Activated naive CD4-positive, alpha-beta T cell treated with anti-CD3 and anti-CD28 coated beads for 36 hours (primary cell): ENCODE data around the gene CDKN3. TPM values are rescaled to one million over a fixed set of nuclear protein-coding genes. Genes with fewer than 3 reads are reported as not detected.
A peak's percentile ranks its signal among the peaks of the same experiment; 100 is the strongest.

Experiments used
- CTCF ChIA-PET: fragments of 350-600 bp; sonication (Branson Sonifier 250); formaldehyde crosslinking; loops from one replicate; lab custom pipeline; 2021; ENCODE audit warnings: antibody characterized with exemption; lab: Charles Lee
- DNase-seq: peaks from one replicate; pipeline ENCODE4 v3.0.0-alpha.2; 2020
- H3K27ac Mint-ChIP-seq: one replicate; pipeline ENCODE4 v1.8.0; 2021; ENCODE audit warnings: mild to moderate bottlenecking, mixed read lengths
- H3K27me3 Mint-ChIP-seq: one replicate; pipeline ENCODE4 v1.8.0; 2021; ENCODE audit warnings: low read depth, mixed read lengths
- H3K36me3 Mint-ChIP-seq: one replicate; pipeline ENCODE4 v1.8.0; 2021; ENCODE audit warnings: low read depth, mixed read lengths
- H3K4me1 Mint-ChIP-seq: one replicate; pipeline ENCODE4 v1.8.0; 2021; ENCODE audit warnings: low read depth, mixed read lengths
- H3K4me3 Mint-ChIP-seq: one replicate; pipeline ENCODE4 v1.8.0; 2021; ENCODE audit warnings: mild to moderate bottlenecking, moderate library complexity, mixed read lengths
- H3K9me3 Mint-ChIP-seq: one replicate; pipeline ENCODE4 v1.8.0; 2021; ENCODE audit warnings: mixed read lengths
- intact Hi-C: fragments of 100-400 bp; cut with micrococcal nuclease; formaldehyde crosslinking; loops from one replicate; pipeline ENCODE4 v1.15.1; 2023
- total RNA-seq, 2 experiments: library from RNA; stranded (reverse); gene quantifications; one replicate each; pipeline ENCODE4 v1.2.3, GENCODE V29; 2021

Gene CDKN3
- total RNA-seq, 2 experiments from 2014 or later: 96.5 to 101 TPM

GRCh38 chr14:54356172-54356571 is 40.6 kb upstream of the CDKN3 start:
- Mint-ChIP-seq H3K9me3 (no peaks in the 10 kb centered on the region), H3K27ac (no peak overlapping the region), H3K36me3 (no peaks in the 10 kb centered on the region), H3K4me1 (peaks cover 3% of the 10 kb centered on the region), H3K27me3 (peaks cover 11% of the 10 kb centered on the region), H3K4me3 (no peak overlapping the region)
- DNase-seq: no peak
- CTCF ChIA-PET: interaction anchor here (1.3 kb wide), 1 partner anchor 8 kb away, joined by 15 read pairs; no protein-coding TSS in a partner anchor
- intact Hi-C loops: no loop called here

GRCh38 chr14:54360667-54361066 is 36.1 kb upstream of the CDKN3 start:
- no peak overlapping the region for H3K27ac Mint-ChIP-seq
- no peaks in the 10 kb centered on the region for H3K9me3 Mint-ChIP-seq

GRCh38 chr14:54362089-54362504 is 34.7 kb upstream of the CDKN3 start:
- peaks cover 12% of the 10 kb centered on the region for H3K27me3 Mint-ChIP-seq
- no peaks in the 10 kb centered on the region for H3K4me1 Mint-ChIP-seq
- H3K36me3 Mint-ChIP-seq: no peaks in the 10 kb centered on the region
- H3K4me3 Mint-ChIP-seq: no peak overlapping the region
- intact Hi-C loops: no loop called here
- no peak overlapping the region for H3K27ac Mint-ChIP-seq
- CTCF ChIA-PET: no interaction called here
- no peak for DNase-seq
- H3K9me3 Mint-ChIP-seq: no peaks in the 10 kb centered on the region

More at GRCh38 chr14:54360667-54361066, 36.1 kb upstream of the CDKN3 start:
- DNase-seq: no peak
- H3K4me1 Mint-ChIP-seq: no peaks in the 10 kb centered on the region
- CTCF ChIA-PET: no interaction called here
- intact Hi-C loops: no loop called here
- H3K27me3 Mint-ChIP-seq: peaks cover 10% of the 10 kb centered on the region
- no peaks in the 10 kb centered on the region for H3K36me3 Mint-ChIP-seq
- H3K4me3 Mint-ChIP-seq: no peak overlapping the region

GRCh38 chr14:54362759-54363437 is 33.9 kb upstream of the CDKN3 start:
- intact Hi-C loops: no loop called here
- H3K4me3 Mint-ChIP-seq: no peak overlapping the region
- no peaks in the 10 kb centered on the region for H3K9me3 Mint-ChIP-seq
- no peak for DNase-seq
- CTCF ChIA-PET: interaction anchor here (1.1 kb wide), 1 partner anchor 14 kb away, joined by 4 read pairs; no protein-coding TSS in a partner anchor
- H3K27me3 Mint-ChIP-seq: peaks cover 12% of the 10 kb centered on the region
- H3K27ac Mint-ChIP-seq: no peak overlapping the region
- no peaks in the 10 kb centered on the region for H3K4me1 Mint-ChIP-seq
- no peaks in the 10 kb centered on the region for H3K36me3 Mint-ChIP-seq

- no peak overlapping the region for H3K4me3 Mint-ChIP-seq
- H3K36me3 Mint-ChIP-seq: no peaks in the 10 kb centered on the region
- intact Hi-C loops: no loop called here
- no peaks in the 10 kb centered on the region for H3K4me1 Mint-ChIP-seq
- CTCF ChIA-PET: interaction anchor here (0.5 kb wide), 1 partner anchor 82 kb away, joined by 4 read pairs; no protein-coding TSS in a partner anchor
- H3K27ac Mint-ChIP-seq: no peak overlapping the region
- H3K9me3 Mint-ChIP-seq: no peaks in the 10 kb centered on the region
- H3K27me3 Mint-ChIP-seq: peaks cover 6% of the 10 kb centered on the region
- DNase-seq: no peak
Observed at GRCh38 chr14:54364555-54365415, 32.0 kb upstream of the CDKN3 start.

- Mint-ChIP-seq H3K27me3 (peaks cover 3% of the 10 kb centered on the region), H3K4me1 (no peaks in the 10 kb centered on the region), H3K27ac (no peak overlapping the region), H3K36me3 (no peaks in the 10 kb centered on the region), H3K4me3 (no peak overlapping the region), H3K9me3 (no peaks in the 10 kb centered on the region)
- DNase-seq: peak; percentile 53
- CTCF ChIA-PET: interaction anchor here (1.0 kb wide), 2 partner anchors 25 to 30 kb away, joined by 3 to 4 read pairs; partner anchors contain the start of gene CDKN3
- intact Hi-C loops: loop anchor here (1.0 to 2.0 kb wide), 5 partner anchors 29 to 438 kb away; partner anchors contain the start of gene CNIH1
Observed at GRCh38 chr14:54366736-54367735, 29.8 kb upstream of the CDKN3 start.

DNA sequence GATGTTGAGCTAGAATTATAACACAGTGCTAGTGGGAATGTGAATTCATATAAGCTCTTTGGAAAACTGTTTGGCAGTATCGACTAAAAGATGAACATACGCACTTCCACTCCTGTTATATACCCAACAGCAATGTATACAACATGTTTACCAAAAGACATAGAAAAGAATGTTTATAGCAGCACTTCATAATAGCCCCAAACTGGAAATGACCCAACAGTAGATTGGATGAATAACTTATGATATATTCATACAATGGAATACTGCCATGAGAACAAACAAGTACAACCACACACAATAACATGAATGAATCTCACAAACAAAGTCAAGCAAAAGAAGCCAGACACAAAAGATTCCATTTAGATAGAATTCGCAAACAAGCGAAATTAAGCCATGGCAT is 28.5 kb upstream of the CDKN3 start:
- no peak overlapping the region for H3K4me3 Mint-ChIP-seq
- H3K36me3 Mint-ChIP-seq: no peaks in the 10 kb centered on the region
- no peaks in the 10 kb centered on the region for H3K9me3 Mint-ChIP-seq
- DNase-seq: no peak
- H3K27ac Mint-ChIP-seq: no peak overlapping the region
- H3K4me1 Mint-ChIP-seq: no peaks in the 10 kb centered on the region
- H3K27me3 Mint-ChIP-seq: peaks cover 3% of the 10 kb centered on the region
- CTCF ChIA-PET: no interaction called here
- intact Hi-C loops: no loop called here

- Mint-ChIP-seq H3K36me3 (no peaks in the 10 kb centered on the region), H3K27ac (no peak overlapping the region), H3K27me3 (peaks cover 3% of the 10 kb centered on the region), H3K4me1 (no peaks in the 10 kb centered on the region), H3K4me3 (no peak overlapping the region), H3K9me3 (no peaks in the 10 kb centered on the region)
- no peak for DNase-seq
- CTCF ChIA-PET: no interaction called here
- intact Hi-C loops: no loop called here
Observed at GRCh38 chr14:54369343-54369742, 27.5 kb upstream of the CDKN3 start.

DNA sequence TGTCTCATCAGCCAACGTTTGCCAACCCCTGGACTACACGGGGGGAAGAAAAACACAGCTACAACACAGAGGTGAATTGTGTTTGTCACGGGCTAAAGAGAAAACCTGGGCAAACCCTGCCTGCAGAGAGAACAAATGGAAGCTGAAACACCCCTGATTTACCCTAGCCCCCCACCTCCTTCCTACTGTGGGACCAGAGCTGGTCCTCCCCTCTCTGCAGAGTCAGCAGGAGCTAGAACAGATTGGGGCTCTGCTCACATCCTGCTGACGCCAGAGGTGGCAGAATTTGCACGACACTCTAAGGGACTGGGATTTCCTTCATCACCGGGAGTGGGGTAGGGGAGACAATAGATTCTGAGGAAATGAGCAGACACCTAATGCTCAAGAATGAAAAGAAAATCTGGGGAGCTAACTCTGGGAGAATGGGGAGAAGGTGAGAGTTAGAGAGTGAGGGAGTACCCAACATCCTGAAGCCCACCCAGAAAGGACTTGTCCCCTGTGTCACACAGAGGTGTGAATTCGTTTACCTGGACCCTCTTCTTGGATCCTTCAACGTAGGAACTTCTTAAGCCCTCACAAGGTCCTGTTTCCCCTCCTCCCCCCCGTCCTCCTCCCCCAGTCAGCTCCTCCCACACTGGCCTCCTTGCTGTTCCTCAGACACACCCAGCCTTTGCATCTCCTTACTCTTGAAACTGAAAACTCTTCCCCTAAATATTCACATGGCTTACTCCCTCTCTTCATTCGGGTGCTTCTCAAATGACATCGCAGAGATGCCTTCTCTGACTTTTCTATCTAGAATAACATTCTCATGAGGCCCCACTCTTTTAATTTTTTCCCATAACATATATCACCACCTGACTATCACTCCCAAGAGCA is 26.2 kb upstream of the CDKN3 start:
- CTCF ChIA-PET: interaction anchor here (0.5 to 0.6 kb wide), 2 partner anchors 81 to 123 kb away, joined by 3 to 5 read pairs; no protein-coding TSS in a partner anchor
- Mint-ChIP-seq H3K27ac (no peak overlapping the region), H3K4me3 (no peak overlapping the region), H3K27me3 (peaks cover 4% of the 10 kb centered on the region), H3K9me3 (no peaks in the 10 kb centered on the region), H3K4me1 (no peaks in the 10 kb centered on the region), H3K36me3 (no peaks in the 10 kb centered on the region)
- intact Hi-C loops: no loop called here
- no peak for DNase-seq

- Mint-ChIP-seq H3K9me3 (no peaks in the 10 kb centered on the region), H3K27ac (no peak overlapping the region), H3K4me1 (no peaks in the 10 kb centered on the region), H3K4me3 (no peak overlapping the region), H3K36me3 (no peaks in the 10 kb centered on the region), H3K27me3 (peaks cover 7% of the 10 kb centered on the region)
- no peak for DNase-seq
- CTCF ChIA-PET: no interaction called here
- intact Hi-C loops: no loop called here
Observed at GRCh38 chr14:54374117-54374884, 22.5 kb upstream of the CDKN3 start.
